GM12878 (cell line): ENCODE measurements around the gene PIGB. TPM values are rescaled to one million over a fixed set of nuclear protein-coding genes. Genes with fewer than 3 reads are reported as not detected.

Source experiments
- ATF7 ChIP-seq: fragments of 450-650 bp; IDR thresholded peaks from 2 replicates; pipeline ENCODE4 v1.6.1; 2016; ENCODE audit warnings: low read depth, mild to moderate bottlenecking
- CEBPB ChIP-seq, 2 experiments: fragments of 150-350 bp in 1 of 2; IDR thresholded peaks; 2 replicates each; pipeline ENCODE4 v1.6.1; 2012 to 2014; ENCODE audit warnings: low read depth in 2 of 2, low read length in 2 of 2, borderline replicate concordance in 1 of 2, inconsistent platforms in 1 of 2
- CHD1 ChIP-seq: IDR thresholded peaks from 2 replicates; pipeline ENCODE4 v1.6.1; 2012; ENCODE audit warnings: low read depth, low read length, improper control_type of control experiment
- DPF2 ChIP-seq: fragments of 450-650 bp; IDR thresholded peaks from 2 replicates; pipeline ENCODE4 v1.6.1; 2017; ENCODE audit warnings: mild to moderate bottlenecking
- GATAD2B ChIP-seq: fragments of 450-650 bp; conservative IDR thresholded peaks from 2 replicates; pipeline ENCODE4 v1.6.1; 2017; ENCODE audit warnings: low read depth, mild to moderate bottlenecking, moderate library complexity
- IRF3 ChIP-seq: fragments of 450-650 bp; IDR thresholded peaks from 2 replicates; pipeline ENCODE4 v1.6.1; 2014; ENCODE audit warnings: mild to moderate bottlenecking
- LARP7 ChIP-seq: fragments of 450-650 bp; IDR thresholded peaks from 2 replicates; pipeline ENCODE4 v1.6.1; 2017; ENCODE audit warnings: mild to moderate bottlenecking
- NBN ChIP-seq: fragments of 450-650 bp; IDR thresholded peaks from 2 replicates; pipeline ENCODE4 v1.6.1; 2016
- PML ChIP-seq: IDR thresholded peaks from 2 replicates; pipeline ENCODE4 v1.6.1; 2012; ENCODE audit warnings: low read length, inconsistent platforms
- RAD51 ChIP-seq: fragments of 450-650 bp; IDR thresholded peaks from 2 replicates; pipeline ENCODE4 v1.6.1; 2016; ENCODE audit warnings: moderate library complexity, mild to moderate bottlenecking, inconsistent platforms
- RCOR1 ChIP-seq: conservative IDR thresholded peaks from 2 replicates; pipeline ENCODE4 v1.6.1; 2012; ENCODE audit warnings: low read depth, low read length, improper control_type of control experiment
- SIN3A ChIP-seq: IDR thresholded peaks from 2 replicates; pipeline ENCODE4 v1.6.1; 2012; ENCODE audit warnings: low read depth, low read length, improper control_type of control experiment
- SMAD1 ChIP-seq: fragments of 450-650 bp; IDR thresholded peaks from 2 replicates; pipeline ENCODE4 v1.6.1; 2018; ENCODE audit warnings: mild to moderate bottlenecking, low read depth; ENCODE audit not compliant: partially characterized antibody
- SRF ChIP-seq, 2 experiments: IDR thresholded peaks; 2 replicates each; pipeline ENCODE4 v1.6.1; 2011; ENCODE audit warnings: low read depth in 2 of 2, low read length in 2 of 2, mild to moderate bottlenecking in 1 of 2, moderate library complexity in 1 of 2
- USF2 ChIP-seq: IDR thresholded peaks from 2 replicates; pipeline ENCODE4 v1.6.1; 2011; ENCODE audit warnings: low read depth, low read length, improper control_type of control experiment, borderline replicate concordance
- WRNIP1 ChIP-seq: IDR thresholded peaks from 2 replicates; pipeline ENCODE4 v1.6.1; 2011; ENCODE audit warnings: low read depth, low read length, improper control_type of control experiment, borderline replicate concordance
- ZBTB4 ChIP-seq: fragments of 450-650 bp; formaldehyde crosslinking; IDR thresholded peaks from 2 replicates; pipeline ENCODE4 v1.4.0; 2022; ENCODE audit warnings: mild to moderate bottlenecking, moderate library complexity
- ZSCAN29 ChIP-seq: fragments of 450-650 bp; IDR thresholded peaks from 2 replicates; pipeline ENCODE4 v1.6.1; 2017; ENCODE audit warnings: mild to moderate bottlenecking, moderate library complexity
- polyA plus RNA-seq, 11 experiments: library from polyadenylated mRNA; depleted of rRNA in 4 of 11; unstranded in 6 of 11; stranded (reverse) in 5 of 11; fragments of >200 nt; fragmentation: Nextera tagmentation in 4 of 11; fragmentation: Illumina TruSeq in 1 of 11; extraction: Ambion mirVana in 4 of 11; extraction: Trizol in 1 of 11; gene quantifications; 1 replicate in 1 of 11; 2 replicates in 10 of 11; pipeline versions ENCODE4 v1.2.1 to v1.2.3, GENCODE V29; 2011 to 2016; ENCODE audit warnings: inconsistent platforms in 2 of 11, missing spikeins in 2 of 11, low read depth in 1 of 11
- total RNA-seq, 4 experiments: library from RNA; depleted of rRNA in 3 of 4; stranded (reverse); fragments of >200 nt in 3 of 4; fragmentation: Illumina TruSeq in 1 of 4; extraction: Trizol in 1 of 4; gene quantifications; 2 replicates each; pipeline versions ENCODE4 v1.2.1 to v1.2.3, GENCODE V29; 2013 to 2021
- TF ChIP-seq, protein P1 (sequence below): fragments of 450-650 bp; formaldehyde crosslinking; IDR thresholded peaks from 2 replicates; pipeline ENCODE4 v1.4.0; 2020; ENCODE audit warnings: mild to moderate bottlenecking, moderate library complexity
- TF ChIP-seq, protein P2 (sequence below): IDR thresholded peaks from 2 replicates; pipeline ENCODE4 v1.6.1; 2012; ENCODE audit warnings: low read length, inconsistent platforms

PIGB gene
- total and polyA plus RNA-seq, 10 of the 15 experiments (the other 5 are each of a cell fraction or from before 2014, with no cell fraction given), result 17.9 to 46.0 (median 25.2) TPM

DNA sequence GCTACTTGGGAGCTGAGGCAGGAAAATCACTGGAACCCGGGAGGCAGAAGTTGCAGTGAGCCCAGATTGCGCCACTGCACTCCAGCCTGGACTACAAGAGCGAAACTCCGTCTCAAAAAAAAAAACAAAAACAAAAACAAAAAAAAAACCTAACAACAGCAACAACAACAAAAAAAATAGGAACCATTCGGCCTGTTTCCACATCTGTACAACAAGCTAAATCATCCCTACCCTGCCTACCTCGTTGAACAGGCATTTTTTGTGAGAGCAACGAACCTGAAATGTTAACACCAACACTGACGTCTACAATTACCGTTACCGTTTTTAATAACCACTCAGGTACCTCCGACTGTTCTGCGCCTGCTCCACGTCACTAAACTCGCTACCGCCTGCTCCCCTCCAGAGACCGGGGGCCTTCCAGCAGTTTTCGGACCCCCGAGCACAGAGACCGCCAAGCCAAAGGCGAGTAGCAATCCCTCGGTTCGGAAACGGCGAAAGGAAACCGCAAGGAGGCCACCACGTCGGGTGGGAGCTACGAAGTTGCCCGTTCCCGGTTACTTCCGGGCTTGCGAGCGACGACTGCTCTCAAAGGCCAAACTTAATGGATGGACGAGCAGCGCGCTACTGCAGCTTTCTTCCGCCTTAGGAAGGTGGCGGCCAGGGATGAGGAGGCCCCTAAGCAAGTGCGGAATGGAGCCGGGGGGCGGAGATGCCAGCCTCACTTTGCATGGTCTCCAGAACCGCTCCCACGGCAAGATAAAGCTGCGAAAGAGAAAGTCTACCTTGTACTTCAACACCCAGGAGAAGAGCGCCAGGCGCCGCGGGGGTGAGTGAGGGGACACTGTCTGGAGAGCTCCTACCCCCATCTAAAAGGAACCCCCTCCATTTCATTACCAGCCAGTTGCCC, at the start of gene PIGB, which contains the start of gene PIGBOS1 (continued):
- TF ChIP-seq ZBTB4 (no peak), ATF7 (peak; percentile 75), SIN3A (no peak), PML (peak; percentile 75), ZSCAN29 (peak; percentile 10; the same call in 1 of the 2 replicates), SMAD1 (peak; percentile 11), DPF2 (peak; percentile 54; the same call in 1 of the 2 replicates), CHD1 (no peak), CEBPB (IDR thresholded peaks at IDR 0.05; ENCODE audit: borderline replicate concordance in 1 of 2, low read depth in 2 of 2, low read length in 2 of 2) (no peak), SRF (IDR thresholded peaks at IDR 0.05; ENCODE audit: low read depth in 2 of 2, low read length in 2 of 2) (peak in 1 of 2 experiments; percentile 39; a peak in 1 of 4 replicates), IRF3 (no peak), WRNIP1 (no peak), GATAD2B (peak; percentile 94), RCOR1 (no peak), NBN (peak; percentile 95), RAD51 (no peak), USF2 (no peak), LARP7 (peak; percentile 87)
- TF ChIP-seq, protein P1, sequence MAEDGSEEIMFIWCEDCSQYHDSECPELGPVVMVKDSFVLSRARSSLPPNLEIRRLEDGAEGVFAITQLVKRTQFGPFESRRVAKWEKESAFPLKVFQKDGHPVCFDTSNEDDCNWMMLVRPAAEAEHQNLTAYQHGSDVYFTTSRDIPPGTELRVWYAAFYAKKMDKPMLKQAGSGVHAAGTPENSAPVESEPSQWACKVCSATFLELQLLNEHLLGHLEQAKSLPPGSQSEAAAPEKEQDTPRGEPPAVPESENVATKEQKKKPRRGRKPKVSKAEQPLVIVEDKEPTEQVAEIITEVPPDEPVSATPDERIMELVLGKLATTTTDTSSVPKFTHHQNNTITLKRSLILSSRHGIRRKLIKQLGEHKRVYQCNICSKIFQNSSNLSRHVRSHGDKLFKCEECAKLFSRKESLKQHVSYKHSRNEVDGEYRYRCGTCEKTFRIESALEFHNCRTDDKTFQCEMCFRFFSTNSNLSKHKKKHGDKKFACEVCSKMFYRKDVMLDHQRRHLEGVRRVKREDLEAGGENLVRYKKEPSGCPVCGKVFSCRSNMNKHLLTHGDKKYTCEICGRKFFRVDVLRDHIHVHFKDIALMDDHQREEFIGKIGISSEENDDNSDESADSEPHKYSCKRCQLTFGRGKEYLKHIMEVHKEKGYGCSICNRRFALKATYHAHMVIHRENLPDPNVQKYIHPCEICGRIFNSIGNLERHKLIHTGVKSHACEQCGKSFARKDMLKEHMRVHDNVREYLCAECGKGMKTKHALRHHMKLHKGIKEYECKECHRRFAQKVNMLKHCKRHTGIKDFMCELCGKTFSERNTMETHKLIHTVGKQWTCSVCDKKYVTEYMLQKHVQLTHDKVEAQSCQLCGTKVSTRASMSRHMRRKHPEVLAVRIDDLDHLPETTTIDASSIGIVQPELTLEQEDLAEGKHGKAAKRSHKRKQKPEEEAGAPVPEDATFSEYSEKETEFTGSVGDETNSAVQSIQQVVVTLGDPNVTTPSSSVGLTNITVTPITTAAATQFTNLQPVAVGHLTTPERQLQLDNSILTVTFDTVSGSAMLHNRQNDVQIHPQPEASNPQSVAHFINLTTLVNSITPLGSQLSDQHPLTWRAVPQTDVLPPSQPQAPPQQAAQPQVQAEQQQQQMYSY (CRISPR knock-in tag), result no peak
- TF ChIP-seq, protein P2, sequence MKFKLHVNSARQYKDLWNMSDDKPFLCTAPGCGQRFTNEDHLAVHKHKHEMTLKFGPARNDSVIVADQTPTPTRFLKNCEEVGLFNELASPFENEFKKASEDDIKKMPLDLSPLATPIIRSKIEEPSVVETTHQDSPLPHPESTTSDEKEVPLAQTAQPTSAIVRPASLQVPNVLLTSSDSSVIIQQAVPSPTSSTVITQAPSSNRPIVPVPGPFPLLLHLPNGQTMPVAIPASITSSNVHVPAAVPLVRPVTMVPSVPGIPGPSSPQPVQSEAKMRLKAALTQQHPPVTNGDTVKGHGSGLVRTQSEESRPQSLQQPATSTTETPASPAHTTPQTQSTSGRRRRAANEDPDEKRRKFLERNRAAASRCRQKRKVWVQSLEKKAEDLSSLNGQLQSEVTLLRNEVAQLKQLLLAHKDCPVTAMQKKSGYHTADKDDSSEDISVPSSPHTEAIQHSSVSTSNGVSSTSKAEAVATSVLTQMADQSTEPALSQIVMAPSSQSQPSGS, result peak; percentile 20; the same call in 1 of the 2 replicates
